KMS-11 (cell line): ENCODE data around the gene AMACR.
"Not testable (repeated sequence)": the region's sequence is repeated elsewhere in the genome, so short reads cannot be mapped to it uniquely, and the experiment has no call there.

Experiments
- H2AFZ ChIP-seq: fragments of 200-600 bp; sonication (generic); 2 replicates; pipeline ENCODE4 v1.6.1; 2016; ENCODE audit warnings: antibody characterized with exemption, mixed run types, low read depth
- H3K27ac ChIP-seq: fragments of 200-600 bp; sonication (generic); 2 replicates; pipeline ENCODE4 v1.6.1; 2016; ENCODE audit warnings: mild to moderate bottlenecking, mixed run types
- H3K27me3 ChIP-seq: fragments of 200-600 bp; sonication (generic); 2 replicates; pipeline ENCODE4 v1.6.1; 2017; ENCODE audit warnings: mild to moderate bottlenecking, low read depth, mixed run types, moderate library complexity; ENCODE audit not compliant: insufficient read depth
- H3K36me3 ChIP-seq: fragments of 200-600 bp; sonication (generic); 2 replicates; pipeline ENCODE4 v1.6.1; 2017; ENCODE audit warnings: mild to moderate bottlenecking, mixed run types; ENCODE audit not compliant: insufficient read depth
- H3K4me1 ChIP-seq: fragments of 200-600 bp; sonication (generic); 2 replicates; pipeline ENCODE4 v1.6.1; 2016; ENCODE audit warnings: mild to moderate bottlenecking, low read depth, mixed run types; ENCODE audit not compliant: poor library complexity, severe bottlenecking
- H3K4me2 ChIP-seq: fragments of 200-600 bp; sonication (generic); 2 replicates; pipeline ENCODE4 v1.7.0; 2016; ENCODE audit warnings: mild to moderate bottlenecking, mixed run types
- H3K4me3 ChIP-seq: fragments of 200-600 bp; sonication (generic); IDR thresholded peaks from 2 replicates; pipeline ENCODE4 v1.6.1; 2017; ENCODE audit warnings: low read depth, low read length, mixed read lengths; ENCODE audit not compliant: insufficient read depth
- H3K79me2 ChIP-seq: fragments of 200-600 bp; sonication (generic); 2 replicates; pipeline ENCODE4 v1.6.1; 2016; ENCODE audit warnings: low read depth, mixed run types; ENCODE audit not compliant: insufficient read depth
- H3K9ac ChIP-seq: fragments of 200-600 bp; sonication (generic); 2 replicates; pipeline ENCODE4 v1.6.1; 2016; ENCODE audit warnings: mild to moderate bottlenecking, mixed run types
- H4K20me1 ChIP-seq: fragments of 200-600 bp; sonication (generic); 2 replicates; pipeline ENCODE4 v1.6.1; 2016; ENCODE audit warnings: mild to moderate bottlenecking, mixed run types; ENCODE audit not compliant: insufficient read depth
- CTCF ChIP-seq: fragments of 200-600 bp; sonication (generic); conservative IDR thresholded peaks from 2 replicates; pipeline ENCODE4 v1.6.1; 2017; ENCODE audit warnings: low read depth, mild to moderate bottlenecking, antibody characterized with exemption, low read length, moderate library complexity, mixed read lengths

Gene AMACR

GRCh38 chr5:34035756-34036155 lies 27.9 kb upstream of the AMACR start:
- no peaks in the 10 kb centered on the region for H3K4me1 ChIP-seq
- no peaks in the 10 kb centered on the region for H3K79me2 ChIP-seq
- H3K27me3 ChIP-seq: no peaks in the 10 kb centered on the region
- no peaks in the 10 kb centered on the region for H3K36me3 ChIP-seq
- TF ChIP-seq CTCF: no peak
- no peaks in the 10 kb centered on the region for H4K20me1 ChIP-seq
- H3K4me2 ChIP-seq: no peak overlapping the region
- no peak overlapping the region for H2AFZ ChIP-seq
- no peak overlapping the region for H3K27ac ChIP-seq
- no peak overlapping the region for H3K9ac ChIP-seq
- H3K4me3 ChIP-seq: no peak overlapping the region

- no peaks in the 10 kb centered on the region for H3K27me3 ChIP-seq
- H3K79me2 ChIP-seq: no peaks in the 10 kb centered on the region
- TF ChIP-seq CTCF: no peak
- no peak overlapping the region for H3K4me3 ChIP-seq
- no peak overlapping the region for H2AFZ ChIP-seq
- H3K4me1 ChIP-seq: no peaks in the 10 kb centered on the region
- no peaks in the 10 kb centered on the region for H4K20me1 ChIP-seq
- no peaks in the 10 kb centered on the region for H3K36me3 ChIP-seq
- no peak overlapping the region for H3K4me2 ChIP-seq
- H3K9ac ChIP-seq: no peak overlapping the region
- H3K27ac ChIP-seq: no peak overlapping the region
These were observed 26.9 kb upstream of the AMACR start for GRCh38 chr5:34034534-34035327.

GRCh38 chr5:34031966-34032365 lies 24.1 kb upstream of the AMACR start:
- no peak for TF ChIP-seq CTCF

GRCh38 chr5:34031117-34031516 lies 23.3 kb upstream of the AMACR start:
- H4K20me1 ChIP-seq: no peaks in the 10 kb centered on the region
- no peak overlapping the region for H3K4me2 ChIP-seq
- no peaks in the 10 kb centered on the region for H3K27me3 ChIP-seq
- no peak overlapping the region for H3K27ac ChIP-seq
- H3K79me2 ChIP-seq: no peaks in the 10 kb centered on the region
- H3K9ac ChIP-seq: no peak overlapping the region
- H2AFZ ChIP-seq: no peak overlapping the region
- no peaks in the 10 kb centered on the region for H3K4me1 ChIP-seq
- H3K36me3 ChIP-seq: no peaks in the 10 kb centered on the region
- H3K4me3 ChIP-seq: no peak overlapping the region
- no peak for TF ChIP-seq CTCF

More at GRCh38 chr5:34031966-34032365, 24.1 kb upstream of the AMACR start:
- H3K4me3 ChIP-seq: no peak overlapping the region
- H2AFZ ChIP-seq: no peak overlapping the region
- no peaks in the 10 kb centered on the region for H3K36me3 ChIP-seq
- H3K27me3 ChIP-seq: no peaks in the 10 kb centered on the region
- H3K79me2 ChIP-seq: no peaks in the 10 kb centered on the region
- no peaks in the 10 kb centered on the region for H4K20me1 ChIP-seq
- no peaks in the 10 kb centered on the region for H3K4me1 ChIP-seq
- H3K9ac ChIP-seq: no peak overlapping the region
- no peak overlapping the region for H3K27ac ChIP-seq
- no peak overlapping the region for H3K4me2 ChIP-seq

- H3K79me2 ChIP-seq, H3K36me3 ChIP-seq: not testable (repeated sequence)
These were observed 22.7 kb upstream of the AMACR start for GRCh38 chr5:34030585-34030984.

More at GRCh38 chr5:34030585-34030984, 22.7 kb upstream of the AMACR start:
- not testable (repeated sequence) for H3K9ac ChIP-seq, H4K20me1 ChIP-seq, H2AFZ ChIP-seq, H3K4me2 ChIP-seq, H3K27ac ChIP-seq, H3K4me3 ChIP-seq, H3K4me1 ChIP-seq, H3K27me3 ChIP-seq
